HepG2 (cell line): ENCODE results near the gene PSMC5. TPM values are rescaled to one million over a fixed set of nuclear protein-coding genes. Genes with fewer than 3 reads are reported as not detected.
"Not testable (repeated sequence)": the region's sequence is repeated elsewhere in the genome, so short reads cannot be mapped to it uniquely, and the experiment has no call there.

Experiments used
- ATAC-seq: fragments of 200-7000 bp; cut with Tn5 transposase; 3 replicates; pipeline ENCODE4 v1.9.1; 2020; ENCODE audit warnings: mild to moderate bottlenecking, moderate library complexity
- BruUV-seq: library from RNA; stranded (reverse); fragments of 400-500 nt; replicated peaks from 2 replicates; lab custom pipeline; 2021; lab: Mats Ljungman, UMichigan
- CTCF ChIA-PET: fragments of 300-600 bp; formaldehyde crosslinking; extraction: SDS; loops from one replicate; lab custom pipeline; 2021; ENCODE audit warnings: low total read pairs, inconsistent platforms, low intra/inter-chr PET ratio; lab: Yijun Ruan, JAX
- POLR2A ChIA-PET: fragments of 350-600 bp; sonication (Branson Sonifier 250); formaldehyde crosslinking; loops from one replicate; lab custom pipeline; 2020; ENCODE audit warnings: antibody characterized with exemption, inconsistent platforms; lab: Yijun Ruan, JAX
- DNase-seq: peaks from one replicate; pipeline ENCODE4 v3.0.0-alpha.2; 2015; ENCODE audit warnings: low spot score
- FAIRE-seq: peaks from 3 replicates; lab custom pipeline; 2011; peaks lifted over from hg19 to GRCh38; lab: Jason Lieb, UNC
- H2AFZ ChIP-seq: one replicate; pipeline ENCODE4 v1.6.1; 2011; ENCODE audit warnings: low read length, inconsistent platforms
- H3K27ac ChIP-seq: fragments of 300-600 bp; 3 replicates; pipeline ENCODE4 v1.8.0; 2011; ENCODE audit warnings: mixed run types, mild to moderate bottlenecking, mixed read lengths, low read length, inconsistent platforms; ENCODE audit not compliant: insufficient read depth; ENCODE audit errors: extremely low read length
- H3K27me3 ChIP-seq, 2 experiments: fragments of 200-600 bp in 1 of 2; 2 replicates in 1 of 2; 3 replicates in 1 of 2; pipeline versions ENCODE4 v1.6.0 to v1.8.0; 2011; ENCODE audit warnings: low read length in 2 of 2, mild to moderate bottlenecking in 2 of 2, moderate library complexity in 2 of 2, inconsistent platforms in 1 of 2; ENCODE audit not compliant: insufficient read depth in 2 of 2, control insufficient read depth in 1 of 2
- H3K36me3 ChIP-seq, 2 experiments: fragments of 200-600 bp in 1 of 2; replicated peaks in 1 of 2; 2 replicates in 1 of 2; 3 replicates in 1 of 2; pipeline versions ENCODE4 v1.5.1 to v1.8.0; 2011; ENCODE audit warnings: low read length in 2 of 2, inconsistent platforms in 1 of 2; ENCODE audit not compliant: insufficient read depth in 2 of 2, control insufficient read depth in 1 of 2
- H3K4me1 ChIP-seq: 2 replicates; pipeline ENCODE4 v1.5.1; 2012; ENCODE audit warnings: low read length, inconsistent platforms; ENCODE audit not compliant: insufficient read depth
- H3K4me2 ChIP-seq: 2 replicates; pipeline ENCODE4 v1.6.0; 2011; ENCODE audit warnings: low read depth, low read length, inconsistent platforms
- H3K4me3 ChIP-seq, 3 experiments: fragments of 200-600 bp in 1 of 3; sonication (generic), shearing (Covaris generic) in 1 of 3; replicated peaks in 1 of 3; 2 replicates each; pipeline ENCODE4 v1.5.1; 2011 to 2016; ENCODE audit warnings: low read length in 3 of 3, inconsistent platforms in 2 of 3, low read depth in 2 of 3, mild to moderate bottlenecking in 2 of 3, control low read depth in 1 of 3, mixed read lengths in 1 of 3; ENCODE audit not compliant: insufficient read depth in 1 of 3
- H3K79me2 ChIP-seq: one replicate; pipeline ENCODE4 v1.6.1; 2011; ENCODE audit warnings: low read length, inconsistent platforms; ENCODE audit not compliant: insufficient read depth
- H3K9ac ChIP-seq: 2 replicates; pipeline ENCODE4 v1.6.0; 2011; ENCODE audit warnings: mild to moderate bottlenecking, low read depth, low read length, inconsistent platforms; ENCODE audit not compliant: insufficient read depth
- H3K9me3 ChIP-seq: 2 replicates; pipeline ENCODE4 v1.5.1; 2012; ENCODE audit warnings: mild to moderate bottlenecking, low read length
- H4K20me1 ChIP-seq: 2 replicates; pipeline ENCODE4 v1.6.0; 2011; ENCODE audit warnings: inconsistent platforms, mild to moderate bottlenecking, low read length, moderate library complexity; ENCODE audit not compliant: insufficient read depth
- WGBS: methylation state at CpG from one replicate; pipeline ENCODE4 v1.1.6; 2017; ENCODE audit warnings: low lambda C conversion rate; 5-methylcytosine and 5-hydroxymethylcytosine counted together
- in situ Hi-C: cut with HindIII; loops from 2 replicates; pipeline ENCODE4 v1.10.0; 2017; ENCODE audit warnings: low pct_unique_long_range_greater_than_20kb; ENCODE audit not compliant: extremely low pct_ligation_motif_present
- intact Hi-C: fragments of 100-400 bp; cut with micrococcal nuclease; formaldehyde crosslinking; loops from one replicate; pipeline ENCODE4 v1.10.0; 2022; ENCODE audit not compliant: unreplicated experiment
- polyA plus RNA-seq, 8 experiments: library from polyadenylated mRNA; depleted of rRNA in 3 of 8; stranded (reverse) in 7 of 8; unstranded in 1 of 8; fragments of >200 nt; fragmentation: Illumina TruSeq in 4 of 8; extraction: Trizol in 4 of 8; gene quantifications; 2 replicates each; pipeline versions ENCODE4 v1.2.1 to v1.2.3, GENCODE V29; 2011 to 2016; ENCODE audit warnings: low read depth in 4 of 8, missing spikeins in 1 of 8, mixed read lengths in 1 of 8; ENCODE audit not compliant: insufficient read depth in 1 of 8
- total RNA-seq, 5 experiments: library from RNA; depleted of rRNA; stranded (reverse); fragments of >200 nt; fragmentation: Illumina TruSeq; extraction: Trizol; gene quantifications; 2 replicates each; pipeline ENCODE4 v1.2.3, GENCODE V29; 2016; ENCODE audit warnings: low read depth in 1 of 5

Gene PSMC5
- total and polyA plus RNA-seq, 2 of the 13 experiments (the other 11 are each of a cell fraction or from before 2014, with no cell fraction given): 35.3 to 128 TPM

GRCh38 chr17:63871646-63872365 lies 44.6 kb downstream of the PSMC5 start:
- intact Hi-C loops, H3K4me1 ChIP-seq, FAIRE-seq, H3K4me2 ChIP-seq, BruUV-seq, DNase-seq, H3K4me3 ChIP-seq, H3K9ac ChIP-seq, H3K79me2 ChIP-seq, ATAC-seq, CTCF ChIA-PET, H3K36me3 ChIP-seq, H3K9me3 ChIP-seq, POLR2A ChIA-PET, H4K20me1 ChIP-seq, H2AFZ ChIP-seq, in situ Hi-C loops, H3K27ac ChIP-seq: not testable (repeated sequence)
- WGBS: 48% methylated on average over 7 of the region's 15 CpGs
- H3K27me3 ChIP-seq: peaks cover 0 to 12% of the 10 kb centered on the region in 2 experiments; a peak in 3 of 5 replicates

GRCh38 chr17:63873577-63873976 lies 46.3 kb downstream of the PSMC5 start, which contains the start of gene CSH2:
TSS of gene CSH2 (minus strand) at chr17:63873677. CDS start at chr17:63873614, 63 bp downstream.
- intact Hi-C loops, ATAC-seq, H3K4me3 ChIP-seq, H3K4me2 ChIP-seq, H3K36me3 ChIP-seq, H3K9me3 ChIP-seq, DNase-seq, H3K27ac ChIP-seq, H3K4me1 ChIP-seq, CTCF ChIA-PET, H3K9ac ChIP-seq, H2AFZ ChIP-seq, in situ Hi-C loops, H3K27me3 ChIP-seq, BruUV-seq, H4K20me1 ChIP-seq, POLR2A ChIA-PET, H3K79me2 ChIP-seq, FAIRE-seq: not testable (repeated sequence)
- WGBS: 48% methylated on average over 3 of the region's 7 CpGs

- POLR2A ChIA-PET, H3K27ac ChIP-seq, H3K36me3 ChIP-seq, BruUV-seq, CTCF ChIA-PET, H3K27me3 ChIP-seq, intact Hi-C loops, H3K79me2 ChIP-seq, H3K4me3 ChIP-seq, H3K4me1 ChIP-seq, H3K4me2 ChIP-seq, H3K9ac ChIP-seq, H4K20me1 ChIP-seq, H3K9me3 ChIP-seq, DNase-seq, H2AFZ ChIP-seq, in situ Hi-C loops, FAIRE-seq: not testable (repeated sequence)
- WGBS: 93% methylated on average over 3 of the region's 8 CpGs
- peak; percentile 72 for ATAC-seq
These were observed 46.9 kb downstream of the PSMC5 start for GRCh38 chr17:63874061-63874626.
